Esophagus muscularis mucosa (tissue), 4 donors: ENCODE measurements around the gene KRT4. TPM values are rescaled to one million over a fixed set of nuclear protein-coding genes. Genes with fewer than 3 reads are reported as not detected.

Experiments used
- DNase-seq: peaks from one replicate; pipeline ENCODE4 v3.0.0-alpha.2; 2017; ENCODE audit errors: extremely low spot score
- H3K27ac ChIP-seq, 4 donors: fragments of 200-600 bp; sonication (generic); replicated peaks in 1 of 4; 1 replicate in 3 of 4; 2 replicates in 1 of 4; pipeline ENCODE4 v1.5.1; 2016 to 2019; ENCODE audit warnings: mild to moderate bottlenecking in 1 of 4
- H3K27me3 ChIP-seq, 4 donors: fragments of 200-600 bp; sonication (generic); one replicate each; pipeline versions ENCODE4 v1.5.1 to v1.6.0; 2016 to 2019
- H3K36me3 ChIP-seq, 4 donors: fragments of 200-600 bp; sonication (generic); one replicate each; pipeline ENCODE4 v1.5.1; 2016 to 2019
- H3K4me1 ChIP-seq, 4 donors: fragments of 200-600 bp; sonication (generic); one replicate each; pipeline ENCODE4 v1.5.1; 2016 to 2019
- H3K4me3 ChIP-seq, 4 donors: fragments of 200-600 bp; sonication (generic); 1 replicate in 2 of 4; 2 replicates in 2 of 4; pipeline ENCODE4 v1.5.1; 2016 to 2019; ENCODE audit warnings: mild to moderate bottlenecking in 4 of 4, moderate library complexity in 1 of 4
- H3K9me3 ChIP-seq, 4 donors: fragments of 200-600 bp; sonication (generic); 1 replicate in 3 of 4; 2 replicates in 1 of 4; pipeline ENCODE4 v1.5.1; 2016 to 2019
- CTCF ChIP-seq, 3 experiments: fragments of 200-600 bp in 2 of 3; fragments of 450-650 bp in 1 of 3; sonication (generic) in 2 of 3; IDR thresholded peaks; one replicate each; pipeline ENCODE4 v1.5.1; 2017 to 2019; ENCODE audit warnings: antibody characterized with exemption in 3 of 3, mild to moderate bottlenecking in 2 of 3, moderate library complexity in 1 of 3
- EP300 ChIP-seq: sonication (generic); formaldehyde crosslinking; IDR thresholded peaks from one replicate; pipeline ENCODE4 v1.6.1; 2017; ENCODE audit warnings: antibody characterized with exemption
- POLR2A ChIP-seq: fragments of 450-650 bp; IDR thresholded peaks from one replicate; pipeline ENCODE4 v1.6.1; 2017; ENCODE audit warnings: antibody characterized with exemption, moderate library complexity, mild to moderate bottlenecking, low read depth
- POLR2AphosphoS5 ChIP-seq, 2 donors: sonication (generic); formaldehyde crosslinking; IDR thresholded peaks; one replicate each; pipeline ENCODE4 v1.6.1; 2017; ENCODE audit warnings: antibody characterized with exemption in 2 of 2
- WGBS: methylation state at CpG from one replicate; pipeline ENCODE4 v1.1.5; 2018; 5-methylcytosine and 5-hydroxymethylcytosine counted together
- intact Hi-C: fragments of 100-400 bp; cut with DNase I; formaldehyde crosslinking; loops from one replicate; pipeline ENCODE4 v1.15.1; 2023
- total RNA-seq, 4 donors: library from RNA; depleted of rRNA; stranded (reverse); fragments of >200 nt; gene quantifications; one replicate each; pipeline versions ENCODE4 v1.1.0 to v1.2.1, GENCODE V29; 2016

Gene KRT4
- 1 to 10 TPM in 1 of 4 donors, under 1 TPM in 3; 0.13 to 5.4 (median 0.20) TPM for total RNA-seq

- Histone ChIP-seq H3K36me3 (no peaks in the 10 kb centered on the region), H3K4me1 (peaks cover 0 to 14% (median 7%) of the 10 kb centered on the region in 4 donors), H3K27ac (no peak within 1 kb of the TSS), H3K4me3 (no peak within 1 kb of the TSS), H3K9me3 (no peaks in the 10 kb centered on the region), H3K27me3 (peaks cover 0 to 11% (median 0%) of the 10 kb centered on the region in 4 donors)
- TF ChIP-seq EP300, result no peak
- TF ChIP-seq CTCF (IDR thresholded peaks at IDR 0.05), result no peak
- TF ChIP-seq POLR2AphosphoS5 (IDR thresholded peaks at IDR 0.05), result no peak
- TF ChIP-seq POLR2A, result no peak
- intact Hi-C loops, result no loop called here
- WGBS, result 79% methylated on average over 15 of the region's 15 CpGs
- DNase-seq, result no peak
Observed at GRCh38 chr12:52813885-52814709, at the start of gene KRT4. TSS of gene KRT4 (minus strand) at chr12:52814116. CDS start at chr12:52814058, 58 bp downstream.

DNA sequence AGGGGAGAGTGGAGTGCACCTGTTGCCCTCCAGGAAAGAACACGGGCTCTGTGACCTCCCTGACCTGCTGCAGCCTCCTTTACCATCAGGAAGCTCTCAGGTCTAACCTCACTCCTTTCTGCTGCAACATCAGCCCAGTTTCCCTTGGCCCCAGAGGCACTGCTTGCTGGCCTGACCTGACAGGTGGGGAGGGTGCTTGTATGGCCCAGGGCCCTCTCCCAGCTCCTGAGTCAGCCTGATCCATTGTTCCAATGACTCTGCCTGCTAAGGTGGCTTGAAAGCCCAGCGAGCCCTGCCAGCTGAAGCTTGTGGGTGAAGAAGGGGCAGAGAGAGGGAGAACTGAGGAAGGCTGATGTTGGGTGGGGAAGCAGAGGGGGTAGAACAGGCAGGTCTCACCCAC, 48.1 kb upstream of the KRT4 start:
- no peak overlapping the region for H3K4me3 ChIP-seq
- intact Hi-C loops, result no loop called here
- peaks cover 3 to 12% (median 10%) of the 10 kb centered on the region in 4 donors for H3K4me1 ChIP-seq
- H3K27ac ChIP-seq, result no peak overlapping the region
- WGBS, result 77% methylated on average over 2 of the region's 2 CpGs
- H3K9me3 ChIP-seq, result no peaks in the 10 kb centered on the region
- TF ChIP-seq POLR2A, result no peak
- TF ChIP-seq CTCF (IDR thresholded peaks at IDR 0.05), result no peak
- TF ChIP-seq POLR2AphosphoS5 (IDR thresholded peaks at IDR 0.05), result no peak
- no peak for TF ChIP-seq EP300
- DNase-seq, result no peak
- no peaks in the 10 kb centered on the region for H3K27me3 ChIP-seq
- no peaks in the 10 kb centered on the region for H3K36me3 ChIP-seq

DNA sequence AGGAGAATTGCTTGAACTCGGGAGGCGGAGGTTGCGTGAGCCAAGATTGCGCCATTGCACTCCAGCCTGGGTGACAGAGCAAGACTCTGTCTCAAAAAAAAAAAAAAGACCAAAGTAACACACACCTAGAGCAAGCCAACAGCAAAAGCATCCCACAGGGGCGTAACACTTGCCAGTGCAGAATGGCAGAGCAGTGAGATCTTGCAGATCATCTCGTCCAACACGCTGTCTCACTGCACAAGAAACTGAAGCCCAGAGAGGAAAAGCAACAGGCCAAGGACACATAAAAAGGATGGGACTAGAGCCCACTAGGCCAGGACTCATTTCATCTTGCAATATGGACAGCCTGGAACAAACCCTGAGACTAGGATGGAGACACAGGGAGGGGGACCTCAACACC, 47.6 kb upstream of the KRT4 start:
- no peak overlapping the region for H3K27ac ChIP-seq
- DNase-seq, result no peak
- intact Hi-C loops, result no loop called here
- H3K9me3 ChIP-seq, result no peaks in the 10 kb centered on the region
- H3K4me1 ChIP-seq, result peaks cover 3 to 12% (median 10%) of the 10 kb centered on the region in 4 donors
- no peak for TF ChIP-seq POLR2AphosphoS5 (IDR thresholded peaks at IDR 0.05)
- no peak for TF ChIP-seq POLR2A
- TF ChIP-seq CTCF (IDR thresholded peaks at IDR 0.05), result no peak
- no peak for TF ChIP-seq EP300
- H3K27me3 ChIP-seq, result no peaks in the 10 kb centered on the region
- 94% methylated on average over 7 of the region's 7 CpGs for WGBS
- H3K36me3 ChIP-seq, result no peaks in the 10 kb centered on the region
- no peak overlapping the region for H3K4me3 ChIP-seq

DNA sequence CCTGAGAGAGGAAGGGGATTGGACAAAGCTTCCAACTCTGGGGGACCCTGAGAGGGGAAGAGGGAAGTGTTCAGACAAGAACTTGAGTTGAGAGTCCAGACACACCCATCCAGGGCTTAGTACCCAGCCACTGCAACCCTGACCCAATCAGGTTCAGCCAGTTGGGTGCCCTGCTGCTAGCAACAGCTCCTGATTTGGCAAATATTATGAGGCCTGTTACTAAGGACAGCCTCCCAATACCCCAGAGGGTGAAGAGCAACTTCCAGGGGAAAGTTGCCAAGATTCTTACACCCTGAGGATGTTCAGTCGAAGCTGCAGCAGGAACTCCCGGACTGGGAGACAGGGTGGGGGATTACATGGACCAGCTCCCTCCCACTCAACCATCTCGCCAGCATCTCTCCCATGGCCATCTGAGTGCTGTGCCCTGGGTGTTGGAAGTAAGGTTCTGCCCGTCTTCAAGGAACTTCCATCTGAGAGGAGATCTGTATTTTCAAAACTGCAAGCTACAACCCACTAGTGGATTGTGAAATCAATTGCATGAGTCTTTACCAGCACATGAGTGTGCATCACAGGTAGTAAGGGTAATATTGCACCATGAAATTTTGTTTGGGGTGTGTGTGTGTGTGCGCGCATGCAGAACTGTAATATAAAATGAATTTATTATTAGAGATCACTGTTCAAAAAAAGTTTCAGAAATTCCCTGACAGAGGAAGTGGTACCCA, 46.3 kb upstream of the KRT4 start:
- intact Hi-C loops, result no loop called here

More for the DNA sequence above, 46.3 kb upstream of the KRT4 start:
- Histone ChIP-seq H3K4me1 (peaks cover 2 to 12% (median 10%) of the 10 kb centered on the region in 4 donors), H3K27me3 (no peaks in the 10 kb centered on the region), H3K9me3 (no peaks in the 10 kb centered on the region), H3K36me3 (no peaks in the 10 kb centered on the region), H3K4me3 (no peak overlapping the region), H3K27ac (no peak overlapping the region)
- no peak for DNase-seq
- 63% methylated on average over 6 of the region's 6 CpGs for WGBS
- TF ChIP-seq POLR2A (no peak), POLR2AphosphoS5 (IDR thresholded peaks at IDR 0.05) (no peak), EP300 (no peak), CTCF (IDR thresholded peaks at IDR 0.05) (no peak)
